Right atrium auricular region (tissue), 2 donors: ENCODE measurements around the gene PROCR. TPM values are rescaled to one million over a fixed set of nuclear protein-coding genes. Genes with fewer than 3 reads are reported as not detected.
A peak's percentile ranks its signal among the peaks of the same experiment; 100 is the strongest.

Source experiments
- DNase-seq: peaks from one replicate; pipeline ENCODE4 v3.0.0-alpha.2; 2019; ENCODE audit warnings: low spot score
- H3K27ac ChIP-seq, 2 donors: fragments of 200-600 bp; sonication (generic); 1 replicate in 1 of 2; 2 replicates in 1 of 2; pipeline ENCODE4 v1.5.1; 2016 to 2019
- H3K27me3 ChIP-seq, 2 donors: fragments of 200-600 bp; sonication (generic); one replicate each; pipeline versions ENCODE4 v1.5.1 to v1.6.0; 2017 to 2019
- H3K36me3 ChIP-seq: fragments of 200-600 bp; sonication (generic); one replicate; pipeline ENCODE4 v1.5.1; 2016
- H3K4me1 ChIP-seq, 2 donors: fragments of 200-600 bp; sonication (generic); one replicate each; pipeline versions ENCODE4 v1.5.1 to v1.6.0; 2017 to 2019
- H3K4me3 ChIP-seq, 2 donors: fragments of 200-600 bp; sonication (generic); 1 replicate in 1 of 2; 2 replicates in 1 of 2; pipeline ENCODE4 v1.5.1; 2017 to 2019; ENCODE audit warnings: mild to moderate bottlenecking in 1 of 2, moderate library complexity in 1 of 2
- H3K9me3 ChIP-seq, 2 donors: fragments of 200-600 bp; sonication (generic); one replicate each; pipeline ENCODE4 v1.5.1; 2019
- total RNA-seq, 2 donors: library from RNA; depleted of rRNA; stranded (reverse); fragments of >200 nt; gene quantifications; one replicate each; pipeline ENCODE4 v1.1.0, GENCODE V29; 2016
- TF ChIP-seq, protein P1 (sequence below), 2 donors: fragments of 200-600 bp; sonication (generic); IDR thresholded peaks; one replicate each; pipeline ENCODE4 v1.5.1; 2019; ENCODE audit warnings: antibody characterized with exemption in 2 of 2

PROCR gene
- total RNA-seq, result 10 to 100 TPM; 37.7 to 51.0 TPM

DNA sequence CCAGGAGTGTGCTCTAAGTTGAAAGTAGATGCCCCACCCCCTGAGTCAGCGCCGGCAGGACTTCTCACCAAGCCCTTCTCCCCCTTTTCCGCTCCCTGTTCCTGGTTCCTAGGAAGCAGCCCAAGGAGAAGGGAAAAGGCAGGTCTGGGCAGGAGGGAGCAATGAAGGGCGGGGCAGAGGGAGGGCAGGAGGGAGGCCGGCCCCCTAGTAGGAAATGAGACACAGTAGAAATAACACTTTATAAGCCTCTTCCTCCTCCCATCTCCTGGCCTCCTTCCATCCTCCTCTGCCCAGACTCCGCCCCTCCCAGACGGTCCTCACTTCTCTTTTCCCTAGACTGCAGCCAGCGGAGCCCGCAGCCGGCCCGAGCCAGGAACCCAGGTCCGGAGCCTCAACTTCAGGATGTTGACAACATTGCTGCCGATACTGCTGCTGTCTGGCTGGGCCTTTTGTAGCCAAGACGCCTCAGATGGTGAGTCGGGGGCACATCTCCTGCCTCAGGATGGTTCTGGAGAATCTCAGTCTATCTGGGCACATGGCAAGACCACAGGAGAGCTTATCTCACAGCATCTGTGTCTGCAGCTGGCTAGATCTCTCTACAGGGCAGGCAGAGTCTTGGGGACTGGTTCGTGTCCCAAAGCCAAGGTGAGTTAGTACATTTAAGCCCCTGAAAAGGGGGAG, at the start of gene PROCR:
TSS of gene PROCR (plus strand) at position 320 of the 681 bp plus-strand sequence. CDS start at position 403, 83 bp downstream.
- peak within 1 kb of the TSS; percentile 33 to 45 for H3K4me3 ChIP-seq
- H3K27me3 ChIP-seq, result no peaks in the 10 kb centered on the region
- H3K36me3 ChIP-seq, result no peaks in the 10 kb centered on the region
- TF ChIP-seq, protein P1, sequence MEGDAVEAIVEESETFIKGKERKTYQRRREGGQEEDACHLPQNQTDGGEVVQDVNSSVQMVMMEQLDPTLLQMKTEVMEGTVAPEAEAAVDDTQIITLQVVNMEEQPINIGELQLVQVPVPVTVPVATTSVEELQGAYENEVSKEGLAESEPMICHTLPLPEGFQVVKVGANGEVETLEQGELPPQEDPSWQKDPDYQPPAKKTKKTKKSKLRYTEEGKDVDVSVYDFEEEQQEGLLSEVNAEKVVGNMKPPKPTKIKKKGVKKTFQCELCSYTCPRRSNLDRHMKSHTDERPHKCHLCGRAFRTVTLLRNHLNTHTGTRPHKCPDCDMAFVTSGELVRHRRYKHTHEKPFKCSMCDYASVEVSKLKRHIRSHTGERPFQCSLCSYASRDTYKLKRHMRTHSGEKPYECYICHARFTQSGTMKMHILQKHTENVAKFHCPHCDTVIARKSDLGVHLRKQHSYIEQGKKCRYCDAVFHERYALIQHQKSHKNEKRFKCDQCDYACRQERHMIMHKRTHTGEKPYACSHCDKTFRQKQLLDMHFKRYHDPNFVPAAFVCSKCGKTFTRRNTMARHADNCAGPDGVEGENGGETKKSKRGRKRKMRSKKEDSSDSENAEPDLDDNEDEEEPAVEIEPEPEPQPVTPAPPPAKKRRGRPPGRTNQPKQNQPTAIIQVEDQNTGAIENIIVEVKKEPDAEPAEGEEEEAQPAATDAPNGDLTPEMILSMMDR (IDR thresholded peaks at IDR 0.05), result no peak
- peak; percentile 90 for DNase-seq
- peaks cover 0 to 10% of the 10 kb centered on the region in 2 donors for H3K4me1 ChIP-seq
- H3K9me3 ChIP-seq, result no peaks in the 10 kb centered on the region
- H3K27ac ChIP-seq, result peak within 1 kb of the TSS; percentile 66 to 76

DNA sequence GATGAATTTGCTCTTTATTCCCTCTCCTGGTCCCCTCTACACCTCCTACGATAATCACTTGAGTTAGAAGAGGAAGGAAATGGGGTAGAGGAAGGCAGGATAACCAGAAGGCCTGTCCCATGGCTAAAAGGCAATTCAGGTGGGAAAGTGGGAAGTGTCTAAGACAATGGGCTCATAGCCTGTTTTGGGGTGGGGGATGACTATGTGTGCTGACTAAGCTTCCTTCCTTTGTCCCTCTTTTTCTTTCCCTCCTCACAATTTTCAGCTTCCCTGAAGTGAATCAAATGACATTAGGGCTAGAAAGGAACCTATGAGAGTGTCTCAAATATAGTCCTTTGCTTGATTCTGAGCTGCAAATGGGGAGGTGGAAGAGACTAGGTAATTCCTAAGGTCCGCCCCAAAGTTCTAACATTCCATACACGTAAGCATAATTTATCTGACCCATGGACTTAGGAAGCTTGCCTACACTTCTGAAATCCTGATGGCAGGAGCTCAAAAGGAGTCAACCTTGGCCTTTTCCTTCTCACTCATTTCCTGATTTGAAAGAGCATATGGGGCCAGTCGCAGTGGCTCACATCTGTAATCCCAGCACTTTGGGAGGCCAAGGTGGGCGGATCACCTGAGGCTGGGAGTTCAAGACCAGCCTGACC, 49.0 kb upstream of the PROCR start:
- Histone ChIP-seq H3K36me3 (peaks cover 74% of the 10 kb centered on the region), H3K4me3 (no peak overlapping the region), H3K27me3 (no peaks in the 10 kb centered on the region), H3K9me3 (no peaks in the 10 kb centered on the region), H3K4me1 (peaks cover 0 to 10% of the 10 kb centered on the region in 2 donors), H3K27ac (no peak overlapping the region)
- TF ChIP-seq, protein P1 (IDR thresholded peaks at IDR 0.05), result no peak
- DNase-seq, result no peak

DNA sequence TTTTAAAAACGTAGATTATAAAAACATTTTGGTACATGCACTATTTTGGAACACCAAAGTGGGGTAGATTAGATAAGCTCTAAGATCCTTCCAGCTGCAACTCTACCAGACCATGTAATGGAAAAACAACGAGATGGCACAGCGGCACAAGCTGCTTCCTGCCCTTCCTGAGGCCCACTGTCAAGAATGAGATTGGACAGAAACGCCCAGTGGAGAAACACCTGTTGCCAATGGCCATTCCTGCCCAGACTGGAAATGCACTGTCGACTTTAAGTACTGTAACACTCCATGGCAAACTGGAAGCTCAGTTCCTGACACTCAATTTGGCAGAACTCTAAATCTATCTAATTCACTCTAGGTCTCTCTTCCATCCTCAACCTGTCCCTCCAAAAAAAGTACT, 46.1 kb upstream of the PROCR start:
- Histone ChIP-seq H3K9me3 (no peaks in the 10 kb centered on the region), H3K4me3 (no peak overlapping the region), H3K4me1 (peaks cover 0 to 8% of the 10 kb centered on the region in 2 donors), H3K27me3 (no peaks in the 10 kb centered on the region), H3K36me3 (peaks cover 61% of the 10 kb centered on the region), H3K27ac (no peak overlapping the region)
- no peak for DNase-seq
- TF ChIP-seq, protein P1 (IDR thresholded peaks at IDR 0.05), result no peak

DNA sequence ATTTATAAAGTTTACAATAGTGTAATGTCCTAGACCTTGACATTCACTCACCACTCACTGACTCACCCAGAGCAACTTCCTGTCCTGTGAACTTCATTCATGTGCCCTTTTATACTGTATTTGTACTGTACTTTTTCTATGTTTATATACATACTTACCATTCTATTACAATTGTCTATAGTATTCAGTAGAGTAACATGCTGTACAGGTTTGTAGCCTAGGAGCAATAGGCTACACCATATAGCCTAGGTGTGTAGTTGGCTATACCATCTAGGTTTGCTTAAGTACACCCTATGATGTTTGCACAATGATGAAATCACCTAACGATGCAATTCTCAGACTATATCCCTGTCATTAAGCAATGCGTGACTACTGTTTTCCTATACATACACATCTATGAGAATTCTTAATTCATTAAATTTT, 42.2 kb upstream of the PROCR start:
- TF ChIP-seq, protein P1 (IDR thresholded peaks at IDR 0.05), result no peak
- peaks cover 51% of the 10 kb centered on the region for H3K36me3 ChIP-seq
- no peaks in the 10 kb centered on the region for H3K27me3 ChIP-seq
- no peak overlapping the region for H3K4me3 ChIP-seq
- H3K27ac ChIP-seq, result no peak overlapping the region
- H3K4me1 ChIP-seq, result peaks cover 0 to 9% of the 10 kb centered on the region in 2 donors
- no peaks in the 10 kb centered on the region for H3K9me3 ChIP-seq
- DNase-seq, result no peak

DNA sequence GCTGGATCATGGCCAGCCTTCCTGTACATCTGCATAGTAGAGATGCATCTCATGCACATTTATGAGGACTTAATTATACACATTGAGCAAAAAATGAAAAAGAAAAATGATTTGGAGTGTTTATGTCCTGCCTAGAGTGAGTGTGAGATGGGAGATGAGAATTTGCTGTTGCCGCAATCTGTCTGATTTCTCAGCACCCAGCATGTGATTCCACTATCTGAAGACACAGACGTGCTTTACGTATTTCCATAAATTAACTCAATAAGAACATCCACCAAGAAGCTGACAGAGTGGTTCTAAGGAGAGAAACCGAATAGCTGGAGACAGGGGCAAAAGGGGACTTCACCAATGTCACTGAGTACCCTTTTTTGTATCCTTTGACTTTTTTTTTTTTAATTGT, 39.9 kb upstream of the PROCR start:
- DNase-seq, result no peak
- TF ChIP-seq, protein P1 (IDR thresholded peaks at IDR 0.05), result no peak
- Histone ChIP-seq H3K9me3 (no peaks in the 10 kb centered on the region), H3K27me3 (no peaks in the 10 kb centered on the region), H3K27ac (no peak overlapping the region), H3K4me3 (no peak overlapping the region), H3K36me3 (peaks cover 35% of the 10 kb centered on the region), H3K4me1 (peaks cover 0 to 32% of the 10 kb centered on the region in 2 donors)
